Muscle of leg (tissue), 16 donors: ENCODE results near the gene TNIP3. TPM values are rescaled to one million over a fixed set of nuclear protein-coding genes. Genes with fewer than 3 reads are reported as not detected.
"Not testable (repeated sequence)": the region's sequence is repeated elsewhere in the genome, so short reads cannot be mapped to it uniquely, and the experiment has no call there.

Experiments
- DNase-seq: peaks from one replicate; pipeline ENCODE4 v3.0.0; 2013
- H3K27ac ChIP-seq: one replicate; pipeline ENCODE4 v1.5.1; 2013; ENCODE audit warnings: mild to moderate bottlenecking, low read length, control low read depth
- H3K27me3 ChIP-seq: one replicate; pipeline ENCODE4 v1.6.1; 2013; ENCODE audit warnings: low read length; ENCODE audit not compliant: control insufficient read depth, insufficient read depth
- H3K36me3 ChIP-seq: one replicate; pipeline ENCODE4 v1.6.1; 2013; ENCODE audit warnings: low read length; ENCODE audit not compliant: control insufficient read depth, insufficient read depth
- H3K4me1 ChIP-seq: one replicate; pipeline ENCODE4 v1.6.1; 2013; ENCODE audit warnings: low read length; ENCODE audit not compliant: control insufficient read depth, insufficient read depth
- H3K4me3 ChIP-seq: one replicate; pipeline ENCODE4 v1.5.1; 2013; ENCODE audit warnings: low read length, control low read depth
- H3K9me3 ChIP-seq: replicated peaks from 2 replicates; pipeline ENCODE4 v1.6.1; 2013; ENCODE audit warnings: low read depth, low read length; ENCODE audit not compliant: control insufficient read depth
- WGBS: methylation state at CpG from one replicate; pipeline ENCODE4 v1.1.5; 2013; ENCODE audit warnings: missing lambda C conversion rate; ENCODE audit not compliant: insufficient coverage; 5-methylcytosine and 5-hydroxymethylcytosine counted together
- long read RNA-seq, 11 donors: transcript quantifications; one replicate each; lab custom pipeline, GENCODE V29; 2026
- polyA plus RNA-seq, 8 donors: library from polyadenylated mRNA; unstranded; fragments of 120-200 nt; gene quantifications; one replicate each; pipeline versions ENCODE4 v1.2.1 to v1.2.3, GENCODE V29; 2013; ENCODE audit warnings: inconsistent platforms in 1 of 8, low replicate concordance in 1 of 8; ENCODE audit not compliant: insufficient read length in 8 of 8, insufficient read depth in 1 of 8
- total RNA-seq: library from RNA; stranded (reverse); fragments of 120-200 nt; gene quantifications from one replicate; pipeline ENCODE4 v1.2.4, GENCODE V29; 2013

Gene TNIP3
- total RNA-seq: 0.04 TPM
- under 1 TPM; 0.15 to 0.55 (median 0.29) TPM for polyA plus RNA-seq
- long read RNA-seq, donor 1: 0 reads
- long read RNA-seq, donor 2: 0 reads
- long read RNA-seq, donor 3: 0 reads
- long read RNA-seq, donor 4: 0 reads
- long read RNA-seq, donor 5: 0 reads
- long read RNA-seq, donor 6: 0 reads
- long read RNA-seq, donor 7: 0 reads
- long read RNA-seq, donor 8: 0 reads
- long read RNA-seq, donor 9: 0 reads
- long read RNA-seq, donor 10: 0 reads
- long read RNA-seq, donor 11: 0 reads

GRCh38 chr4:121164291-121164690 lies at the start of gene TNIP3:
TSS of gene TNIP3 (minus strand) at chr4:121164321. CDS start at chr4:121164125, 196 bp downstream.
- no peak within 1 kb of the TSS for H3K4me3 ChIP-seq
- no peak within 1 kb of the TSS for H3K27ac ChIP-seq
- H3K4me1 ChIP-seq: no peaks in the 10 kb centered on the region
- no peaks in the 10 kb centered on the region for H3K9me3 ChIP-seq
- H3K27me3 ChIP-seq: peaks cover 2% of the 10 kb centered on the region
- DNase-seq: no peak
- 80% methylated on average over 1 of the region's 4 CpGs for WGBS
- no peaks in the 10 kb centered on the region for H3K36me3 ChIP-seq

GRCh38 chr4:121212806-121213205 lies 48.7 kb upstream of the TNIP3 start:
- H3K27me3 ChIP-seq: no peaks in the 10 kb centered on the region
- H3K27ac ChIP-seq: peak overlapping the region; percentile 57
- no peaks in the 10 kb centered on the region for H3K36me3 ChIP-seq
- peak; percentile 96 for DNase-seq
- H3K4me3 ChIP-seq: no peak overlapping the region
- H3K9me3 ChIP-seq: no peaks in the 10 kb centered on the region
- peaks cover 4% of the 10 kb centered on the region for H3K4me1 ChIP-seq
- WGBS: no CpG with 5 or more reads among the region's 2 CpGs

GRCh38 chr4:121209171-121209570 lies 45.0 kb upstream of the TNIP3 start:
- 100% methylated on average over 1 of the region's 1 CpG for WGBS
- H3K36me3 ChIP-seq: no peaks in the 10 kb centered on the region
- no peak for DNase-seq
- H3K27me3 ChIP-seq: no peaks in the 10 kb centered on the region
- H3K4me1 ChIP-seq: no peaks in the 10 kb centered on the region
- H3K4me3 ChIP-seq: no peak overlapping the region
- H3K27ac ChIP-seq: no peak overlapping the region
- no peaks in the 10 kb centered on the region for H3K9me3 ChIP-seq

- no peaks in the 10 kb centered on the region for H3K36me3 ChIP-seq
- H3K27me3 ChIP-seq: no peaks in the 10 kb centered on the region
- no peak overlapping the region for H3K27ac ChIP-seq
- no CpG with 5 or more reads among the region's 4 CpGs for WGBS
- no peak overlapping the region for H3K4me3 ChIP-seq
- no peaks in the 10 kb centered on the region for H3K4me1 ChIP-seq
- H3K9me3 ChIP-seq: no peaks in the 10 kb centered on the region
- DNase-seq: no peak
These were observed 44.3 kb upstream of the TNIP3 start for GRCh38 chr4:121208244-121209007.

GRCh38 chr4:121205777-121206176 lies 41.7 kb upstream of the TNIP3 start:
- H3K4me1 ChIP-seq, DNase-seq, H3K27ac ChIP-seq, H3K36me3 ChIP-seq, H3K4me3 ChIP-seq, H3K9me3 ChIP-seq, H3K27me3 ChIP-seq: not testable (repeated sequence)
- WGBS: 100% methylated on average over 1 of the region's 3 CpGs

- 61% methylated on average over 3 of the region's 3 CpGs for WGBS
- Histone ChIP-seq H3K9me3 (no peaks in the 10 kb centered on the region), H3K4me3 (no peak overlapping the region), H3K27me3 (no peaks in the 10 kb centered on the region), H3K27ac (no peak overlapping the region), H3K36me3 (no peaks in the 10 kb centered on the region), H3K4me1 (no peaks in the 10 kb centered on the region)
- no peak for DNase-seq
These were observed 36.8 kb upstream of the TNIP3 start for GRCh38 chr4:121200795-121201472.

- no peak overlapping the region for H3K27ac ChIP-seq
- no peaks in the 10 kb centered on the region for H3K27me3 ChIP-seq
- H3K4me1 ChIP-seq: no peaks in the 10 kb centered on the region
- H3K36me3 ChIP-seq: no peaks in the 10 kb centered on the region
- no peak overlapping the region for H3K4me3 ChIP-seq
- no peaks in the 10 kb centered on the region for H3K9me3 ChIP-seq
- 71% methylated on average over 3 of the region's 10 CpGs for WGBS
- DNase-seq: no peak
These were observed 35.8 kb upstream of the TNIP3 start for GRCh38 chr4:121199742-121200561.

- Histone ChIP-seq H3K27ac (no peak overlapping the region), H3K27me3 (no peaks in the 10 kb centered on the region), H3K4me3 (no peak overlapping the region), H3K9me3 (no peaks in the 10 kb centered on the region), H3K36me3 (no peaks in the 10 kb centered on the region), H3K4me1 (no peaks in the 10 kb centered on the region)
- no peak for DNase-seq
These were observed 34.1 kb upstream of the TNIP3 start for GRCh38 chr4:121198251-121198650.

- Histone ChIP-seq H3K9me3 (no peaks in the 10 kb centered on the region), H3K4me1 (no peaks in the 10 kb centered on the region), H3K27me3 (no peaks in the 10 kb centered on the region), H3K36me3 (no peaks in the 10 kb centered on the region), H3K4me3 (no peak overlapping the region), H3K27ac (no peak overlapping the region)
- no CpG with 5 or more reads among the region's 2 CpGs for WGBS
- DNase-seq: no peak
These were observed 31.5 kb upstream of the TNIP3 start for GRCh38 chr4:121195649-121196048.

GRCh38 chr4:121192480-121192879 lies 28.4 kb upstream of the TNIP3 start:
- H3K36me3 ChIP-seq: no peaks in the 10 kb centered on the region
- no peak overlapping the region for H3K27ac ChIP-seq
- 20% methylated on average over 1 of the region's 6 CpGs for WGBS
- H3K4me3 ChIP-seq: no peak overlapping the region
- H3K27me3 ChIP-seq: no peaks in the 10 kb centered on the region
- H3K9me3 ChIP-seq: no peaks in the 10 kb centered on the region
- H3K4me1 ChIP-seq: no peaks in the 10 kb centered on the region
- peak; percentile 60 for DNase-seq
